ENCODE measurements around the gene PLXNC1.
"Not testable (repeated sequence)": the region's sequence is repeated elsewhere in the genome, so short reads cannot be mapped to it uniquely, and the experiment has no call there.

PLXNC1 gene

GRCh38 chr12:94290353-94290752 lies 142.0 kb downstream of the PLXNC1 start:
- no peak for DNase-seq (ENCODE audit: low read depth)

GRCh38 chr12:94297096-94297699 lies 148.8 kb downstream of the PLXNC1 start:
- DNase-seq (ENCODE audit: low read depth): no peak

GRCh38 chr12:94297876-94298505 lies 149.6 kb downstream of the PLXNC1 start:
- DNase-seq (ENCODE audit: low read depth): no peak

- no peak for DNase-seq (ENCODE audit: low read depth)
Measured at GRCh38 chr12:94299846-94300245, 151.5 kb downstream of the PLXNC1 start.

- DNase-seq (ENCODE audit: low read depth): no peak
Measured at GRCh38 chr12:94304012-94304411, 155.6 kb downstream of the PLXNC1 start.

- no peak for DNase-seq (ENCODE audit: low read depth)
Measured at GRCh38 chr12:94304566-94305061, 156.2 kb downstream of the PLXNC1 start.

GRCh38 chr12:94305130-94305957 lies 157.0 kb downstream of the PLXNC1 start:
- DNase-seq (ENCODE audit: low read depth): no peak

GRCh38 chr12:94308612-94309011 lies 160.2 kb downstream of the PLXNC1 start:
- DNase-seq (ENCODE audit: low read depth): no peak

GRCh38 chr12:94309373-94309772 lies 161.0 kb downstream of the PLXNC1 start:
- no peak for DNase-seq (ENCODE audit: low read depth)

- no peak for DNase-seq (ENCODE audit: low read depth)
Measured at GRCh38 chr12:94312378-94312777, 164.0 kb downstream of the PLXNC1 start.

GRCh38 chr12:94316600-94316999 lies 168.2 kb downstream of the PLXNC1 start:
- not testable (repeated sequence) for DNase-seq (ENCODE audit: low read depth)

GRCh38 chr12:94318181-94318580 lies 169.8 kb downstream of the PLXNC1 start:
- DNase-seq (ENCODE audit: low read depth): no peak

GRCh38 chr12:94320109-94320508 lies 171.7 kb downstream of the PLXNC1 start:
- DNase-seq (ENCODE audit: low read depth): no peak

- no peak for DNase-seq (ENCODE audit: low read depth)
Measured at GRCh38 chr12:94322346-94322745, 174.0 kb downstream of the PLXNC1 start.

- DNase-seq (ENCODE audit: low read depth): no peak
Measured at GRCh38 chr12:94326234-94326633, 177.9 kb downstream of the PLXNC1 start.

- DNase-seq (ENCODE audit: low read depth): no peak
Measured at GRCh38 chr12:94326727-94327126, 178.3 kb downstream of the PLXNC1 start.

- DNase-seq (ENCODE audit: low read depth): no peak
Measured at GRCh38 chr12:94327809-94328208, 179.4 kb downstream of the PLXNC1 start.

- DNase-seq (ENCODE audit: low read depth): no peak
Measured at GRCh38 chr12:94329366-94329765, 181.0 kb downstream of the PLXNC1 start.

- DNase-seq (ENCODE audit: low read depth): no peak
Measured at GRCh38 chr12:94333396-94333795, 185.0 kb downstream of the PLXNC1 start.

- no peak for DNase-seq (ENCODE audit: low read depth)
Measured at GRCh38 chr12:94336211-94336925, 188.0 kb downstream of the PLXNC1 start.

- DNase-seq (ENCODE audit: low read depth): no peak
Measured at GRCh38 chr12:94338006-94338794, 189.8 kb downstream of the PLXNC1 start.
